GM12891 (cell line): Measurements from ENCODE around the gene HACD2.

Source experiments
- DNase-seq: peaks from one replicate; pipeline ENCODE4 v3.0.0; 2011; ENCODE audit warnings: low spot score; ENCODE audit not compliant: insufficient read length
- FAIRE-seq: peaks from 2 replicates; lab custom pipeline; 2011; peaks lifted over from hg19 to GRCh38; lab: Jason Lieb, UNC
- PAX5 ChIP-seq: IDR thresholded peaks from 2 replicates; pipeline ENCODE4 v1.6.1; 2011; ENCODE audit warnings: low read length, moderate library complexity, mild to moderate bottlenecking; ENCODE audit not compliant: insufficient read depth, severe bottlenecking
- POLR2A ChIP-seq: IDR thresholded peaks from 2 replicates; pipeline ENCODE4 v1.6.1; 2011; ENCODE audit warnings: low read depth, low read length, control low read depth
- POLR2AphosphoS5 ChIP-seq: IDR thresholded peaks from 2 replicates; pipeline ENCODE4 v1.6.1; 2011; ENCODE audit warnings: low read depth, low read length, control low read depth
- POU2F2 ChIP-seq: IDR thresholded peaks from 2 replicates; pipeline ENCODE4 v1.6.1; 2011; ENCODE audit warnings: low read depth, mild to moderate bottlenecking, control low read depth, low read length, moderate library complexity
- SPI1 ChIP-seq: IDR thresholded peaks from 2 replicates; pipeline ENCODE4 v1.6.1; 2011; ENCODE audit warnings: low read depth, low read length, control low read depth
- TAF1 ChIP-seq: IDR thresholded peaks from 2 replicates; pipeline ENCODE4 v1.6.1; 2011; ENCODE audit warnings: low read depth, low read length, control low read depth

The HACD2 gene

DNA sequence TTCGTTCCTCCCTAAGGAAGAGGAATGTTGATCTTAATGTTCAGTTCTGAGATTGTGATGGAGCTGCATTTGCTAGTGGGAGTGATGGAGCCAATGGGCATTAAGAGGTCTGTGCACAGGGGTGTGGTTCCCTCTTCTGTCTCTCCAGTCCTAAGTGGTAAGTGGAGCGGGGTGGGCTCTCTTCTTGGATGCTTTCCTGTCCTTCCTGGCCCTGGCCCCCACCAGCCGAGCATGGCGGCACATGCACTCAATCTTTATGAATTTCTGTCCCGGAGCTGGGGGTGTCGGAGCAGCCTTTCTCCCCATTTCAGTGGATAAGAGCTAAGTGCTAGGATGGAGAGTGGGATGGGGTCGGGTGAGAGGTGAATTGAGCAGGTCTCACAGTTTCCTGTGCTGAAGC is 98.4 kb downstream of the HACD2 start:
- TF ChIP-seq POLR2A (no peak), POU2F2 (no peak), POLR2AphosphoS5 (no peak), TAF1 (no peak), SPI1 (no peak), PAX5 (no peak)
- no peak for FAIRE-seq
- DNase-seq: no peak

DNA sequence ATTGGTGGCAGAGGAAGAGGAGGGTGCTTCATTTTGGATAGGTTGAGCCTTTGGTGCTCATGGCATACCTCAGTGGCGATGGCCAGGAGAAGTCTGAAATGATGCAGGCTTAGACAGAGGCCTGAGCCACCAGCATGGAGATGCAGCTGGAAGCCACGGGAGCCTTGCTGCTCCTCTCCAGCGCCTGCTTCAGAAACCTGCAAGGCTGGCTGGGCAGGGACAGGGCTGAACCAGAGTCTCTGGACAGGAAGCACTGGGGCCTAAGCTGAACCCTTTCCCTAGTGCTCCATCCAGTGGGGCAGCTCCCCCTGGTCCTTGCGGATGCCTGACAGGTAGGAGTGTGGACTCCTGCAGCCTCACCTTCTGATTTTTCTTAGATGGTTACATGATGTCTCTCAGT is 99.3 kb downstream of the HACD2 start:
- TF ChIP-seq TAF1 (no peak), POLR2A (no peak), POLR2AphosphoS5 (no peak), POU2F2 (no peak), SPI1 (no peak), PAX5 (no peak)
- DNase-seq: no peak
- FAIRE-seq: no peak

DNA sequence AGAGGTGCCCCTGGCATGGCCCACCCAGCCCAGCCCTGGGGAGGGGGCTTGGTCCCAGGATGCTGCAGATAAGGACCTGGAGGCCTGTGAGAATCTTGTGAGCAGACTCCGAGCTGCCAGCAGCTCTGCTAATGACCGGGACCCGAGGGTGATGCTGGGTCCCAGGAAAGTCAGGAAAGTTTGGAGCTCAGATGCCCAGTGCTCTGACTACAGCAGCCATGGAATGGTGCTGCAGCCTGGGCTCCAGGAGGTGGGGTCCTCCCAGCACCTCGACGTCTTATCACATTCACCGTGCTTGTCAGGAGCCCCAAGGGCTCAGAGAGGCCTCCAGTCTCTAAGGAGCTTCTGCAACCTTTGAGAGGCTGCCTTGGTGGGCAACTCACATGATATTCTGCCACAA is 101.7 kb downstream of the HACD2 start:
- no peak for FAIRE-seq
- no peak for DNase-seq
- no peak for TF ChIP-seq POLR2AphosphoS5
- no peak for TF ChIP-seq POLR2A
- TF ChIP-seq POU2F2: no peak
- TF ChIP-seq PAX5: no peak
- TF ChIP-seq TAF1: no peak
- no peak for TF ChIP-seq SPI1

DNA sequence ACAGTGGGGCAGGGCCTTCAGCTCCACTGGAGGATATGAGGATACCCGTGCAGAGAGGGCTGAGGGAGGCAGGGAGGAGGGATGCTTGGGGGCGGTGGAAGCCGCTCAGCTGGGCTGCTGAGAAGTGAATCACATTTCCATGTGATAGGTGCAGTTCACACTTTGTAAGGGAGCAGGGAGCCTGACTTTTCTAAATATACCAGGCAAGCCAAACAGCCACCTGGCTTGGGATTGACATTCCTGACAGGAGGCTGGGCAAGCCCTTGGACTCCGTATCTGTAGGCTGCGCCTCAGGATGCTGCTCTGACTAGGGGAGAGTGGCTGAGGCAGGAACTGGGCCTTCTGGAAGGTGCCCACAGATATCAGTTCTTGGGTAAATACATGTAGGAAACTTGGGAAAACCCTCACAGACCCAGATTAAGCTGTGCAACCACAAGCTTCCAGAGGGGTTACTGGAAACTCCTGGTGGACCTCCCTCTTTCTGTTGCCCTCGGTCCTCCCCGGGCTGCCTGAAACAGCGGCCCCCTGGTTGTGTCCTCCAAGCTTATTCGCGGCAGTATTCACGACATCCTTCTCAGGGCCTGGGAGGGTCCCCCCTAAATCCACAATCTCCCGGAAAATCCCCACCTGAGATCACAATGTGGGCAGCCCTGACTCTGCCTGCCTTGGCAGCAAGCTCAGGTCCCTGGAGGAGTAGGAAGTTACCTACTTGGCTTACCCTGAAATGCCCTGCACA is 103.0 kb downstream of the HACD2 start:
- no peak for DNase-seq
- no peak for TF ChIP-seq SPI1
- TF ChIP-seq POLR2AphosphoS5: no peak
- no peak for TF ChIP-seq POLR2A
- no peak for TF ChIP-seq POU2F2
- no peak for TF ChIP-seq TAF1
- TF ChIP-seq PAX5: no peak
- FAIRE-seq: no peak

DNA sequence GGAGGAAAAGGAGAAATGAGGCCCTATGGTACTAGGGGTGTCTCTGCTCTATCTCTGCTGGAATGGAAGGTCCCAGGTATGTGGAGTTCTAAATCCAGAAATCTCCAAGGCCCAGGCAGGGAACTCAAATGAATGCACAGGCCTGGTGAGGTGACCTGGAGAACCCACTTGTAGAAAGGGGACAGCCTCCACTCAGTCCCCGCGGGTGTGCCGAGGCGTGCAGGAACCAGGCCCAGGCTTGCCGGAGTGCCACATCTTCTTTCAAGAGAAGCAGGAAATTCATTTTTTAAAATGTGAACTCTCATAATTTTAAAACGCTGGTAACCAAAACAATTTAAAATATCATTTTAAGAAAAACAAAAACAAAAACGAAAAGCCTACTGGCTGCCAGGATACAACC is 103.8 kb downstream of the HACD2 start:
- FAIRE-seq: no peak
- TF ChIP-seq SPI1 (no peak), POU2F2 (no peak), POLR2AphosphoS5 (no peak), PAX5 (no peak), POLR2A (no peak), TAF1 (no peak)
- no peak for DNase-seq

DNA sequence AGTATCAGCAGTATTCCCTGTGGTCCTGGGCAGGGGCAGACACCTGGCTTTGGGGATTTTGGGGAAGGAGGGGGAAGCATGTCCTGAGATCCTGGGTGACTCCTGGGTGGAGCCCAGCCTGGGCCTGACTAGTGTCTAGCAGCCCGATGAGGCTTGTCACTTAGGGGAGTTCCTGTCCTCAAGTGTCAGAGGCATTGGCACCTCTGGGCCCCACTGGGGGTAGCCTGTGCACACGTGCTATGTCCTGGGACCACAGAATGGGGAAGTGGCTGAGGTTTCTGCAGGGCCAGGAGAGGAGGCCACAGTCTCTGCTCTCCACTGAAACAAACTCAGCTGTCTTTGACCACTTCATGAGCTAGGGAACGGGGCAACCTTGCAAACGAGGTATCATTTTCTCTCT is 104.4 kb downstream of the HACD2 start:
- DNase-seq (no peak), FAIRE-seq (no peak)
- TF ChIP-seq TAF1: no peak
- no peak for TF ChIP-seq PAX5
- peak; percentile 79 for TF ChIP-seq SPI1

DNA sequence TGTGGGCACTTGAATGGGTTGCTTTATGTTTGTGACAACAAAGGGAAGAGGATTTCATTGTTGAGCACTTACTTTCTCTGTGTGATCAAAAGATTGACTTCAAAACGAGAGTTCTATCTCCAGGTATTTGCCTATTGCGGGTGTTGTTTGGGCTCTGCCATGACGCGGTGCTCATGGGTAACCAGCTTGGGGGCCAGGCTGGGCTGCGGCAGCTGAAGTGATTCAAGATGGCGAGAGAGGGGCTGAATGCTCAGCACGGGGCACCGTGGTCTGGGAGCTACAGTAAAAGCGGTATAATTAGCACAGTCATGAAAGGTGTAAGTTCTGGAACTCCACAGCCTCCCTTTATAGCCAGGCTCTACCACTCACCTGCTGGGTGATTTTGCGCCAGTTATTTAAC is 105.0 kb downstream of the HACD2 start:
- TF ChIP-seq PAX5: no peak
- no peak for TF ChIP-seq TAF1
- TF ChIP-seq POLR2AphosphoS5: no peak
- no peak for TF ChIP-seq POLR2A
- no peak for TF ChIP-seq POU2F2
- TF ChIP-seq SPI1: no peak
- FAIRE-seq: no peak

DNA sequence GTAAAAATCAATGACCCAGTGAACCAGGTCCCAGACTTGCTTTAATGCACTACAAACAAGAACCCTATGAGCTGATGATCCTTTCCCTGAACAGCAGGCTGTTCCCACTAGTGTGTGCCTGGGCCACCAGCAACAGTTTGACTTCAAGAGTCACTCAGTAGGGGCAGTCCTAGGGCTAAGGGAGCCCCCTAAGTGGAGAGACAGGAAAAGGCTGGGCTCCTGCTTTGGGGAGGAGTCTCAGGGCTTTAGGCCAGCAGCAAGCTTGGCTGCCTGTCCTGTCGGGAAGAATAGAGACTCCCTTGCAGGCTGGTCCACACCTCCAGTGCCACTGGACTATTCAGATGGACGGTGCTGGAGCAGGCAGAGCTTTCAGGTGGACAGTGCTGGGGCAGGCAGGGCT is 106.5 kb downstream of the HACD2 start:
- FAIRE-seq (no peak), DNase-seq (no peak)
- TF ChIP-seq POLR2A (no peak), POU2F2 (no peak), PAX5 (no peak), SPI1 (no peak), TAF1 (no peak), POLR2AphosphoS5 (no peak)

More for the DNA sequence above, 105.0 kb downstream of the HACD2 start:
- no peak for DNase-seq

DNA sequence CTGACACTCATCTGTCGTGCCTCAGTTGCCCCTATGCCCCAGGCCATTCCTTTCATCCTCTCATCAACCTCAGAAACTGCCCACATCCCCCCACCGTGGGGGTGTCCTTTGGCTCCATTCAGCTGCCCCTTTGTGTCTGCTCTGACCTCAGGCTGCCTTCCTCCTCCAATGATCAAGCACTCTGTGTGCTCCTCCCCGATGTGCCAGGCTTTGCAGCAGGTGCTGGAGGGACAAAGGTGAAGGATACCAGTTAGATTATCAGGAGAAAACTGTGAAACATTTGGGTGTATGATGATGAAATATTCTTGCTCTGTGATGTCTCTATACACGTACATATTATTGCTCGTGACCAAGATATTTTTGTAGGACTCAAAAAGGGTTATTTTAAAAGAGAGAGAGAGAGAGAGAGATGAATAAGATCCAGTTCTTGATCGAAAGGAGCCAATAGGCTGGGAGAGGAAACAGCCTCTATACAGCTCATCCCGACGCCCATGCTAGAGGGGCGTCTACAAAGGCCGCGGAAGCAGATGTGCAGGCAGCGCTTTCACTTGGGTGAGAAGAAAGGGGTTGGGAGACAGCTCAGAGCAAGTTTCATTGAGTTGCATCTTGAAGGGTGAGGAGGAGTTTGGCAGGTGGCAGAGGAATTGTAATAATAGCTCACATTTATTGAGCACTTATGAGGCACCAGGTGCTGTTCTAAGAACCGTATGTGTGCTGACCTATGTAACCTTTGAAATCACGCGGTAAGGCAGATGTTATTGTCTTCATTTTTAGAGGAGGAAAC is 107.7 kb downstream of the HACD2 start:
- no peak for FAIRE-seq
- TF ChIP-seq POLR2AphosphoS5 (no peak), SPI1 (no peak), PAX5 (no peak), POLR2A (no peak), TAF1 (no peak), POU2F2 (no peak)

DNA sequence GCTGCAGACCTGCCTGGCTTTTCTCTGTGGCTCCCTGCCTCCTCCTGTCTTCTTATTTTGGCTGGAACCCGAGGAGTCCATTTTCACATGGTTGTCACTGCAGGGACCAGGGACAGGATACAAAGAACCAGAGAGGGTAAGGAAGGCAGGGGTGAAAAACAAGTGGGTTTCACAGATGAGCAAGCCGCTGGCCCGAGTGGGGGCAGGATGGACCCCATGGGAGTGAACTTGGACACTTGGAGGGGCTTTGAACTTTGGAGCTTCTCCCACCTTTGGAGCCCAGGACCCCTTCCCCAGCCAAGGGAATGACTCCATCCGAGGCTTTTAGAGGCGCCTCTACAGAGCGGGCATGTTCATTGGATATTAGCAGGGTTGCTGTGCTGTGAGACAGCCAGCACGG is 109.1 kb downstream of the HACD2 start:
- TF ChIP-seq SPI1 (no peak), PAX5 (no peak), POU2F2 (no peak), POLR2AphosphoS5 (no peak), TAF1 (no peak), POLR2A (no peak)
- DNase-seq (no peak), FAIRE-seq (no peak)

More for the DNA sequence above, 107.7 kb downstream of the HACD2 start:
- DNase-seq: no peak
